Left lung (tissue), 10 donors: ENCODE data around the gene IGF2BP1. TPM values are rescaled to one million over a fixed set of nuclear protein-coding genes. Genes with fewer than 3 reads are reported as not detected.

Experiments
- ATAC-seq: fragments of 200-7000 bp; cut with Tn5 transposase; one replicate; pipeline ENCODE4 v1.9.1; 2020; ENCODE audit warnings: moderate library complexity
- DNase-seq, 4 donors: peaks; one replicate each; pipeline ENCODE4 v3.0.0-alpha.2; 2013 to 2020
- H3K27ac ChIP-seq, 2 donors: fragments of 200-600 bp; sonication (generic) in 1 of 2; one replicate each; pipeline versions ENCODE4 v1.5.0 to v1.8.0; 2020 to 2021
- H3K27me3 ChIP-seq, 2 donors: fragments of 200-600 bp; sonication (generic) in 1 of 2; one replicate each; pipeline versions ENCODE4 v1.5.0 to v1.8.0; 2020 to 2021
- H3K36me3 ChIP-seq, 2 donors: fragments of 200-600 bp; sonication (generic) in 1 of 2; one replicate each; pipeline versions ENCODE4 v1.5.0 to v1.8.0; 2020 to 2021
- H3K4me1 ChIP-seq, 2 donors: fragments of 200-600 bp; one replicate each; pipeline ENCODE4 v1.8.0; 2021
- H3K4me3 ChIP-seq, 2 donors: fragments of 200-600 bp; sonication (generic) in 1 of 2; one replicate each; pipeline versions ENCODE4 v1.5.0 to v1.8.0; 2020 to 2021; ENCODE audit warnings: mild to moderate bottlenecking in 1 of 2
- H3K9me3 ChIP-seq, 2 donors: fragments of 200-600 bp; sonication (generic) in 1 of 2; one replicate each; pipeline versions ENCODE4 v1.5.0 to v1.8.0; 2020 to 2021
- intact Hi-C, 2 donors: fragments of 100-400 bp; cut with DNase I; formaldehyde crosslinking; loops; one replicate each; pipeline versions ENCODE4 v1.11.2 to v1.14.2; 2022
- polyA plus RNA-seq, 6 donors: library from polyadenylated mRNA; unstranded; fragments of 120-200 nt; gene quantifications; one replicate each; pipeline ENCODE4 v1.2.1, GENCODE V29; 2013; ENCODE audit not compliant: insufficient read length in 6 of 6
- total RNA-seq, 2 donors: library from RNA; stranded (reverse); fragmentation: NEBNext Ultra II Directional; extraction: Animal tissue kit (Norgen Biotek cat#: 25700); gene quantifications; one replicate each; pipeline ENCODE4 v1.2.1, GENCODE V29; 2021
- TF ChIP-seq, protein P1 (sequence below), 2 donors: fragments of 200-600 bp; sonication (generic) in 1 of 2; IDR thresholded peaks; one replicate each; pipeline versions ENCODE4 v1.5.0 to v1.8.0; 2021; ENCODE audit warnings: antibody characterized with exemption in 2 of 2
- donor health status: DM: no; HTN: yes; CAD: no.
- donor health status: DM: no; HTN: no; CAD: no.

Gene IGF2BP1
- total and polyA plus RNA-seq, 8 donors = 0.23 to 32.1 (median 28.3) TPM

DNA sequence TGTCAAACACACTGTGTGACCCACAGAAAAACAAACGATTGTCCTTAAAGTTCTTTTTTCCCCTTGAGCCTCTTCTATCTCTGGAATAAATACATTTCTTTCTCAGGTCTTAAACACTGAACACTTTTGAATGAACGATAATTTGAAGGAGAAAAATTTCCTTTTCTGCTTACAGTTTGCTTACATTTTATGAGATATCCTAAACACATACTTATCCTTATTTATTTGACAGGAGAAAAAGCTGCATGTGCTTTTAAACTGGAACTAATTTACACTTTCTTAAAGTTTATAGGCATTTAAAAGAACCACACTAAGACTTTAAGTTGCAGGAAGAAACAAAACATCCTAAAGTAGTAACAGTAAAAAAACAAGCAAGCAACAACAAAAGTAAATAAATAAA, 4.7 kb upstream of the IGF2BP1 start:
- DNase-seq = no peak
- no peak for ATAC-seq
- Histone ChIP-seq H3K36me3 (no peaks in the 10 kb centered on the region), H3K9me3 (no peaks in the 10 kb centered on the region), H3K27me3 (peaks cover 82 to 100% of the 10 kb centered on the region in 2 donors), H3K27ac (no peak overlapping the region), H3K4me3 (no peak overlapping the region), H3K4me1 (peaks cover 0 to 19% of the 10 kb centered on the region in 2 donors)
- TF ChIP-seq, protein P1, sequence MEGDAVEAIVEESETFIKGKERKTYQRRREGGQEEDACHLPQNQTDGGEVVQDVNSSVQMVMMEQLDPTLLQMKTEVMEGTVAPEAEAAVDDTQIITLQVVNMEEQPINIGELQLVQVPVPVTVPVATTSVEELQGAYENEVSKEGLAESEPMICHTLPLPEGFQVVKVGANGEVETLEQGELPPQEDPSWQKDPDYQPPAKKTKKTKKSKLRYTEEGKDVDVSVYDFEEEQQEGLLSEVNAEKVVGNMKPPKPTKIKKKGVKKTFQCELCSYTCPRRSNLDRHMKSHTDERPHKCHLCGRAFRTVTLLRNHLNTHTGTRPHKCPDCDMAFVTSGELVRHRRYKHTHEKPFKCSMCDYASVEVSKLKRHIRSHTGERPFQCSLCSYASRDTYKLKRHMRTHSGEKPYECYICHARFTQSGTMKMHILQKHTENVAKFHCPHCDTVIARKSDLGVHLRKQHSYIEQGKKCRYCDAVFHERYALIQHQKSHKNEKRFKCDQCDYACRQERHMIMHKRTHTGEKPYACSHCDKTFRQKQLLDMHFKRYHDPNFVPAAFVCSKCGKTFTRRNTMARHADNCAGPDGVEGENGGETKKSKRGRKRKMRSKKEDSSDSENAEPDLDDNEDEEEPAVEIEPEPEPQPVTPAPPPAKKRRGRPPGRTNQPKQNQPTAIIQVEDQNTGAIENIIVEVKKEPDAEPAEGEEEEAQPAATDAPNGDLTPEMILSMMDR (IDR thresholded peaks at IDR 0.05) = no peak
- intact Hi-C loops = loop anchor here in 1 of 2 donors (10.0 kb wide), 1 partner anchor 278 kb away; no protein-coding TSS in a partner anchor

DNA sequence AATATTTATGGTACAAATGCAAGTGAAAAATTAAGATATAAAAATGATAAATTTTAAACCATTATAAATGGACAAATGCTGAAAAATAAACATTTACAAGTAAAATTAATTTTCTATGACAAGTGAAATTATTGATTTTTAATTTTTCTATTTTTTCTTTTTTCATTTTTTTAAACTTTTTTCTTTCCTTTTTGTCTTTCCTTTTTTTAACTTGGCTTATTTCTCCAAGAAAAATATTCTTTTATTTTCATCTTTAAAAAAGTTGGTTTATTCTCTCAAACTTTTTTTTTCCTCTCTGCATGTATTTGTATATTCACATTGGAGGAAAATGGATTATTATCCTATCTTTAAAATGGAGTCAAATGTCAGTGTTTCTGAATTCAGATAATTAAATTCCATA, 3.9 kb upstream of the IGF2BP1 start:
- Histone ChIP-seq H3K4me3 (no peak overlapping the region), H3K4me1 (peaks cover 0 to 28% of the 10 kb centered on the region in 2 donors), H3K27me3 (peaks cover 90 to 100% of the 10 kb centered on the region in 2 donors), H3K36me3 (no peaks in the 10 kb centered on the region), H3K9me3 (no peaks in the 10 kb centered on the region), H3K27ac (no peak overlapping the region)
- DNase-seq (no peak), ATAC-seq (no peak)
- TF ChIP-seq, protein P1 (IDR thresholded peaks at IDR 0.05) = no peak
- intact Hi-C loops = loop anchor here in 1 of 2 donors (10.0 kb wide), 1 partner anchor 279 kb away; no protein-coding TSS in a partner anchor

DNA sequence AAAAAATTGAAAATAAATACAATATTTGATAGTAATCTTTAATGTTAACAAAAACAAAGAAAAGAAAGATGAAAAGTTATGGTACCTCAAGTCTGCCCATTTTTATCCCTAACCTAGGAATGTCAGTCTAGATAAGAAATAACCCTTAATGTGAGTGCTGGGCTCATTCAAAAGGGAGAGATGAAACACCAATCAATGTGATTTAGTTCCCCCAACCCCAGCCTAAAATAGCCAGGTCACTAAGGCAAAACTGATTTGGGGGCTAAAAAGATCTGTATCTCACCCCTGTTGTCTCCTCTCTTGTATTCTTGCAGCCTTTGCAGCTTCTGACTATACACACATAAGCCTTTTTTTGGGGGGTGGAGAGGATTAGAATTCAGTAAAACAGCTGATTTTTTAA, 3.2 kb upstream of the IGF2BP1 start:
- intact Hi-C loops = loop anchor here in 1 of 2 donors (10.0 kb wide), 1 partner anchor 279 kb away; no protein-coding TSS in a partner anchor
- ATAC-seq (no peak), DNase-seq (no peak)
- Histone ChIP-seq H3K4me1 (peaks cover 0 to 30% of the 10 kb centered on the region in 2 donors), H3K27me3 (peaks cover 97 to 100% of the 10 kb centered on the region in 2 donors), H3K27ac (no peak overlapping the region), H3K9me3 (no peaks in the 10 kb centered on the region), H3K4me3 (no peak overlapping the region), H3K36me3 (no peaks in the 10 kb centered on the region)
- TF ChIP-seq, protein P1 (IDR thresholded peaks at IDR 0.05) = no peak

DNA sequence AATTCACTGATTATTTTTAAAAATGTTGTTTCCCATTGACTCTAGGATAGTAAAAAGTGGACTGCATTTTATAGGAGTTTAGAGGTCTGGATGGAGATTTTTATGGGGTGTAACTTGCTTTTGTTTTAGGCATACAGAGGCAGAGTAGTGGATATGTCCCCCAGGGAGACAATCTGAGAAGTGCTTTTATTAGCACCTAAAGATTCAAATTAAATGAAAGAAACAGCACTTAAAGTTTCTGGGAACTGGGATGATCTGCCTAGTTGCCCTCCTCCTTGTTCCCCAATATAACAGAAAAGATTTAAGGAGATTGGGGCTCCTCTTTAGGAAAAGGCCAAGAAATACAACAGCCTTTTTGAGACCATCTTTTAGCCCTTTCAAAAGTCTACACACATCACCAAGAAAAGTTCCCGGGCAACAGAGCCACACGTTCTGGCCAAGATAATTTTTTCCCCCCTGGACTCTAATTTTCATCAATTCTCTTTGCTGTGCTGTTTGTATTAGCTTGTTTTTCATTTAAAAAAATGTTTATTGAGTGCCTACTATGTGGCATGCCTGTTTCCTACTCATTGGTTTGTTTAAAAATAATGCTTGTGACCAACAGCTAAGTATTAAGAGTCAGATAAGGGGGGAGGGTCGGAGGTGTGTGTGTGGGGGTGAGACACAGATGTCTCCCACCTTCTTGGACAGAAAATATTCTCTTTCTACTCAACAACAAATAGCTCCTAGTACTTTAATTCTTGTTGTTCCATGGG, 2.5 kb upstream of the IGF2BP1 start:
- ATAC-seq (no peak), DNase-seq (no peak)
- TF ChIP-seq, protein P1 (IDR thresholded peaks at IDR 0.05) = no peak
- Histone ChIP-seq H3K4me1 (peaks cover 0 to 30% of the 10 kb centered on the region in 2 donors), H3K27me3 (peaks cover 98 to 99% of the 10 kb centered on the region in 2 donors), H3K27ac (no peak overlapping the region), H3K4me3 (no peak overlapping the region), H3K9me3 (no peaks in the 10 kb centered on the region), H3K36me3 (no peaks in the 10 kb centered on the region)
- intact Hi-C loops = loop anchor here in 1 of 2 donors (10.0 kb wide), 1 partner anchor 280 kb away; no protein-coding TSS in a partner anchor

DNA sequence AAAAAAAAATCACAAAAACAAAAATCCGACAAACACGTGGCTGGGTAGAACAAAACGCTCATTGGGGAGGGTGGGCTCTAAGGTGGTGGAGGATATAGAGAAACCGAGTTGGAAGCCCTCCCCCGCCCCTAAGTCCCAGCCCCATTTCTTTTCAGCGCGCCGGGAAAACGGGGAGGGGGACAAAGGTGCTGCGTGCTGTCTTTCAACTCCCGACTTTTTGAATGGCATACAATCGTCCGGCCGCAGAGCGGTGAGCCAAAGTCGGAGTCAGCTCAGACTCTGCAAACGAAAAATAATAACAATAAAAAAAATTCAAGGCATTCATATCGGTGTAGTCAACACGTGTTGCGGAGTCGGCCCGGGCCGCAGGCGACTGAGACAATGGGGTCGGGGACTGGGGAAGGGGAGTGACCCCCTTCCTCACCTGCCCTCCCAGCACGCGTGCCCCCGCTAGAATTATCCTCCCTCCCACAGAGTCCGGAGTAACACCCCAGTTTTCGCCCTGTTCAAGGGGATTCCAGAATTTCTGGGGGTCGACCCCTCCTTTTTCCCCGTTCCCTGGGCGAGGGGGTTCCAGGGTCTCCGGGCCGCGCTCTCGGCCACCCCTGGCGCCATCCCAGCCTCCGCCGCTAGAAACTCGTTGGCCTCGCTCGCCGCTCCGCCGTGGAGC, 1.7 kb upstream of the IGF2BP1 start:
- ATAC-seq (no peak), DNase-seq (no peak)
- peaks cover 0 to 30% of the 10 kb centered on the region in 2 donors for H3K4me1 ChIP-seq
- intact Hi-C loops = loop anchor here in 1 of 2 donors (10.0 kb wide), 1 partner anchor 281 kb away; no protein-coding TSS in a partner anchor
- no peaks in the 10 kb centered on the region for H3K9me3 ChIP-seq
- no peak overlapping the region for H3K4me3 ChIP-seq
- TF ChIP-seq, protein P1 (IDR thresholded peaks at IDR 0.05) = no peak
- H3K27ac ChIP-seq = no peak overlapping the region
- H3K36me3 ChIP-seq = no peaks in the 10 kb centered on the region
- peaks cover 98% of the 10 kb centered on the region in 2 donors for H3K27me3 ChIP-seq
